Trophoblast cell (in vitro differentiated cells and primary cell): ENCODE data around the gene OR2H2.

Source experiments
- DNase-seq, 2 donors: peaks; one replicate each; pipeline ENCODE4 v3.0.0-alpha.2; 2016
- H2AFZ ChIP-seq: 2 replicates; pipeline ENCODE4 v1.6.1; 2013; ENCODE audit warnings: low read length, moderate library complexity, mild to moderate bottlenecking; ENCODE audit not compliant: insufficient read depth, poor library complexity
- H2AK5ac ChIP-seq: 2 replicates; pipeline ENCODE4 v1.6.1; 2013; ENCODE audit warnings: mild to moderate bottlenecking, low read length
- H2BK120ac ChIP-seq: 2 replicates; pipeline ENCODE4 v1.6.1; 2013; ENCODE audit warnings: low read length, mild to moderate bottlenecking, moderate library complexity; ENCODE audit not compliant: insufficient read depth, poor library complexity
- H2BK12ac ChIP-seq: 2 replicates; pipeline ENCODE4 v1.6.1; 2013; ENCODE audit warnings: mild to moderate bottlenecking, low read length, moderate library complexity
- H2BK5ac ChIP-seq: 2 replicates; pipeline ENCODE4 v1.6.1; 2013; ENCODE audit warnings: low read length, low read depth, moderate library complexity, mild to moderate bottlenecking; ENCODE audit not compliant: poor library complexity
- H3K14ac ChIP-seq: 2 replicates; pipeline ENCODE4 v1.6.1; 2013; ENCODE audit warnings: mild to moderate bottlenecking, low read length
- H3K18ac ChIP-seq: 2 replicates; pipeline ENCODE4 v1.6.1; 2013; ENCODE audit warnings: mild to moderate bottlenecking, low read length
- H3K23ac ChIP-seq: 2 replicates; pipeline ENCODE4 v1.6.1; 2013; ENCODE audit warnings: low read length
- H3K27ac ChIP-seq: 2 replicates; pipeline ENCODE4 v1.5.1; 2013; ENCODE audit warnings: low read depth, mild to moderate bottlenecking, inconsistent platforms, low read length, moderate library complexity
- H3K27me3 ChIP-seq: 2 replicates; pipeline ENCODE4 v1.6.1; 2013; ENCODE audit warnings: inconsistent platforms, mild to moderate bottlenecking, low read length, moderate library complexity; ENCODE audit not compliant: insufficient read depth
- H3K36me3 ChIP-seq, 2 experiments: 1 replicate in 1 of 2; 2 replicates in 1 of 2; pipeline ENCODE4 v1.6.1; 2013; ENCODE audit warnings: low read length in 2 of 2, mild to moderate bottlenecking in 2 of 2, moderate library complexity in 1 of 2; ENCODE audit not compliant: insufficient read depth in 2 of 2, control insufficient read depth in 1 of 2
- H3K4ac ChIP-seq: 2 replicates; pipeline ENCODE4 v1.6.1; 2013; ENCODE audit warnings: low read depth, mild to moderate bottlenecking, low read length, moderate library complexity
- H3K4me1 ChIP-seq, 2 experiments: 1 replicate in 1 of 2; 2 replicates in 1 of 2; pipeline ENCODE4 v1.6.1; 2013; ENCODE audit warnings: low read length in 2 of 2, mild to moderate bottlenecking in 2 of 2, moderate library complexity in 1 of 2; ENCODE audit not compliant: insufficient read depth in 2 of 2, control insufficient read depth in 1 of 2
- H3K4me2 ChIP-seq: 2 replicates; pipeline ENCODE4 v1.6.1; 2013; ENCODE audit warnings: inconsistent platforms, mild to moderate bottlenecking, low read length, moderate library complexity
- H3K4me3 ChIP-seq: 2 replicates; pipeline ENCODE4 v1.5.1; 2013; ENCODE audit warnings: mild to moderate bottlenecking, low read depth, low read length, inconsistent platforms
- H3K79me1 ChIP-seq: one replicate; pipeline ENCODE4 v1.6.1; 2013; ENCODE audit warnings: low read length
- H3K79me2 ChIP-seq: 2 replicates; pipeline ENCODE4 v1.6.1; 2013; ENCODE audit warnings: low read length, mild to moderate bottlenecking; ENCODE audit not compliant: control insufficient read depth, insufficient read depth, poor library complexity
- H3K9ac ChIP-seq: 2 replicates; pipeline ENCODE4 v1.6.1; 2013; ENCODE audit warnings: mild to moderate bottlenecking, low read length
- H3K9me3 ChIP-seq: 2 replicates; pipeline ENCODE4 v1.6.1; 2013; ENCODE audit warnings: low read depth, mild to moderate bottlenecking, control low read depth, inconsistent platforms, low read length; ENCODE audit not compliant: insufficient read depth
- H4K12ac ChIP-seq: 2 replicates; pipeline ENCODE4 v1.6.1; 2013; ENCODE audit warnings: low read depth, mild to moderate bottlenecking, low read length, moderate library complexity
- H4K8ac ChIP-seq: 2 replicates; pipeline ENCODE4 v1.6.1; 2013; ENCODE audit warnings: low read depth, mild to moderate bottlenecking, low read length, moderate library complexity
- H4K91ac ChIP-seq: one replicate; pipeline ENCODE4 v1.6.1; 2013; ENCODE audit warnings: low read depth, mild to moderate bottlenecking, low read length, moderate library complexity
- WGBS: extraction: QIAGEN DNeasy Blood & Tissue Kit; methylation state at CpG from one replicate; pipeline ENCODE4 v1.1.7; 2013; ENCODE audit warnings: missing lambda C conversion rate; ENCODE audit not compliant: insufficient read length, insufficient coverage; ENCODE audit errors: extremely low coverage; 5-methylcytosine and 5-hydroxymethylcytosine counted together

The OR2H2 gene

DNA sequence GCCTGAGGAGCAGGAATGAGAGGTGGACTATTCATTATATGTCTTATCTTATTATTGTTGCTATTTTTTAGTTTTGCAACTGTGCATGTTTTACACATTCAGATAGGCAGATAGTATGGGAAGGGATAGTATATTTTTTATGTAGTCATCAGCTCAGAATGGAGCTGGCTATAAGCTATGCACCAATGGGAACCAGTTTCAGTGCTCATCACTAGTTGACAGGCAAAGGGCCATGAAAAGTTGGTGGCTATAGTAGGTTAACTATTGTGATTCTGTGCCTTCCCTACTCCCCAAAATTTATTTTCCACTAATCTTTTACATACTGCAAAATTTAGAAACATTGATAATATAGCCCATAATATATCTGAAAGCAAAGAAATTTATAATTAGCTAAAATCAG is 20.0 kb upstream of the OR2H2 start:
- no peak overlapping the region for H3K18ac ChIP-seq
- H2BK120ac ChIP-seq = no peak overlapping the region
- H3K79me2 ChIP-seq = no peaks in the 10 kb centered on the region
- no peak overlapping the region for H3K14ac ChIP-seq
- H3K27ac ChIP-seq = no peak overlapping the region
- no peaks in the 10 kb centered on the region for H3K4me1 ChIP-seq
- H2BK5ac ChIP-seq = no peak overlapping the region
- DNase-seq = no peak
- no peak overlapping the region for H3K4me2 ChIP-seq
- no peak overlapping the region for H3K9ac ChIP-seq
- no peaks in the 10 kb centered on the region for H3K36me3 ChIP-seq
- no peak overlapping the region for H4K12ac ChIP-seq
- H2BK12ac ChIP-seq = no peak overlapping the region
- H4K8ac ChIP-seq = no peak overlapping the region
- H4K91ac ChIP-seq = no peak overlapping the region
- H3K79me1 ChIP-seq = no peaks in the 10 kb centered on the region
- no peaks in the 10 kb centered on the region for H3K9me3 ChIP-seq
- H2AFZ ChIP-seq = no peak overlapping the region
- H3K27me3 ChIP-seq = no peaks in the 10 kb centered on the region
- H3K4me3 ChIP-seq = no peak overlapping the region
- H2AK5ac ChIP-seq = no peak overlapping the region
- H3K4ac ChIP-seq = no peak overlapping the region
- H3K23ac ChIP-seq = no peak overlapping the region

DNA sequence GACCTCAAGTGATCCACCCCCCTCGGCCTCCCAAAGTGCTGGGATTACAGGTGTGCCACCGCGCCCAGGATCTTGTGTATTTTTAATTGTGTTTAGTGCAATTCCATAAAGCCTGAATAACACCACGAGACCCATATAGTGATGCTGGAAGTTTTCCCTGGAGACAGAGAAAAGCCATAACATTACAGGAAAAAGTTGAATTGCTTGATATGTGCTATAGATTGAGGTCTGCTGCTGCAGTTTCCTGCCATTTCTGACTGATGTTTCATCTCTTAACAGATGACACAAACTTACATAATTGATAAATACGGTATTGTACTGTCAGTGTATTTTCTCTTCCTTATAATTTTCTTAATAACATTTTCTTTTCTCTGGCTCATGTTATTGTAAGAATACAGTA is 18.1 kb upstream of the OR2H2 start:
- Histone ChIP-seq H2BK12ac (no peak overlapping the region), H3K79me1 (no peaks in the 10 kb centered on the region), H4K91ac (no peak overlapping the region), H3K14ac (no peak overlapping the region), H3K27ac (no peak overlapping the region), H3K79me2 (no peaks in the 10 kb centered on the region), H4K12ac (no peak overlapping the region), H4K8ac (no peak overlapping the region), H3K23ac (no peak overlapping the region), H2AFZ (no peak overlapping the region), H3K4ac (no peak overlapping the region), H3K4me2 (no peak overlapping the region), H2AK5ac (no peak overlapping the region), H2BK5ac (no peak overlapping the region), H3K9ac (no peak overlapping the region), H3K4me3 (no peak overlapping the region), H3K9me3 (no peaks in the 10 kb centered on the region), H3K4me1 (no peaks in the 10 kb centered on the region), H3K27me3 (no peaks in the 10 kb centered on the region), H3K18ac (no peak overlapping the region), H2BK120ac (no peak overlapping the region), H3K36me3 (no peaks in the 10 kb centered on the region)
- WGBS = no CpG with 5 or more reads among the region's 5 CpGs
- DNase-seq = no peak

GRCh38 chr6:29567541-29567940 is 17.4 kb upstream of the OR2H2 start:
- H3K27ac ChIP-seq = no peak overlapping the region
- WGBS = no CpG with 5 or more reads among the region's 2 CpGs
- no peak overlapping the region for H3K4ac ChIP-seq
- H3K79me1 ChIP-seq = no peaks in the 10 kb centered on the region
- H4K12ac ChIP-seq = no peak overlapping the region
- DNase-seq = no peak
- no peak overlapping the region for H3K23ac ChIP-seq
- no peak overlapping the region for H2BK120ac ChIP-seq
- no peak overlapping the region for H2AK5ac ChIP-seq
- H2BK5ac ChIP-seq = no peak overlapping the region
- H3K14ac ChIP-seq = no peak overlapping the region
- H3K4me3 ChIP-seq = no peak overlapping the region
- no peak overlapping the region for H3K18ac ChIP-seq
- no peak overlapping the region for H3K4me2 ChIP-seq
- H2AFZ ChIP-seq = no peak overlapping the region
- H2BK12ac ChIP-seq = no peak overlapping the region
- H4K8ac ChIP-seq = no peak overlapping the region
- H3K9ac ChIP-seq = no peak overlapping the region
- no peaks in the 10 kb centered on the region for H3K79me2 ChIP-seq
- no peaks in the 10 kb centered on the region for H3K27me3 ChIP-seq
- no peaks in the 10 kb centered on the region for H3K9me3 ChIP-seq
- no peak overlapping the region for H4K91ac ChIP-seq
- no peaks in the 10 kb centered on the region for H3K4me1 ChIP-seq
- H3K36me3 ChIP-seq = no peaks in the 10 kb centered on the region

DNA sequence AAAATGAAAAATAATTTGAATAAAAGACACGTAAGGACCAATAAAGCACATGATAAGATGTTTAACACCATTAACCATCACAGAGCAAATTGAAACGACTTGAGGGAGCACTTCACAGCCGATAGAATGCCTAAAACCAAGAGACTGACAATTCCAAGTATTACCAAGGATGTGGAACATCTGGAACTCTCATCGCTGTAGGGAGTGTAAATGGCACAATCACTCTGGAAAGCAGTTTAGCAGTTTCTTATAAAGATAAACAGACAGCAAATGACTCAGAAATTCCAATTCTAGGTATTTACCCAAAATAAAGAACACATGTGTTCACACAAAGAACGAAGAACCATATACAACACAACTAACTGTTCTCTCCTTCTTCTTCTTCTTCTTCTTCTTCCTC is 16.9 kb upstream of the OR2H2 start:
- H4K91ac ChIP-seq = no peak overlapping the region
- no CpG with 5 or more reads among the region's 5 CpGs for WGBS
- H2BK120ac ChIP-seq = no peak overlapping the region
- H4K8ac ChIP-seq = no peak overlapping the region
- H3K23ac ChIP-seq = no peak overlapping the region
- no peaks in the 10 kb centered on the region for H3K36me3 ChIP-seq
- no peak overlapping the region for H3K9ac ChIP-seq
- no peak overlapping the region for H2BK5ac ChIP-seq
- no peak overlapping the region for H3K4me3 ChIP-seq
- H3K4ac ChIP-seq = no peak overlapping the region
- no peak overlapping the region for H4K12ac ChIP-seq
- DNase-seq = no peak
- no peaks in the 10 kb centered on the region for H3K27me3 ChIP-seq
- no peaks in the 10 kb centered on the region for H3K79me2 ChIP-seq
- no peak overlapping the region for H2AK5ac ChIP-seq
- H3K79me1 ChIP-seq = no peaks in the 10 kb centered on the region
- no peaks in the 10 kb centered on the region for H3K4me1 ChIP-seq
- H3K18ac ChIP-seq = no peak overlapping the region
- no peaks in the 10 kb centered on the region for H3K9me3 ChIP-seq
- no peak overlapping the region for H2BK12ac ChIP-seq
- H3K27ac ChIP-seq = no peak overlapping the region
- H3K14ac ChIP-seq = no peak overlapping the region
- H3K4me2 ChIP-seq = no peak overlapping the region
- no peak overlapping the region for H2AFZ ChIP-seq

GRCh38 chr6:29576056-29576455 is 8.9 kb upstream of the OR2H2 start:
- Histone ChIP-seq H3K14ac (no peak overlapping the region), H3K4ac (no peak overlapping the region), H3K79me1 (no peaks in the 10 kb centered on the region), H3K79me2 (no peaks in the 10 kb centered on the region), H3K4me2 (no peak overlapping the region), H3K18ac (no peak overlapping the region), H3K4me3 (no peak overlapping the region), H4K91ac (no peak overlapping the region), H3K36me3 (no peaks in the 10 kb centered on the region), H3K9ac (no peak overlapping the region), H3K27ac (no peak overlapping the region), H4K12ac (no peak overlapping the region), H3K9me3 (peaks cover 4% of the 10 kb centered on the region), H4K8ac (no peak overlapping the region), H2BK12ac (no peak overlapping the region), H3K27me3 (no peaks in the 10 kb centered on the region), H2BK120ac (no peak overlapping the region), H2AFZ (no peak overlapping the region), H2AK5ac (no peak overlapping the region), H3K23ac (no peak overlapping the region), H3K4me1 (peaks cover 0 to 3% of the 10 kb centered on the region in 2 experiments), H2BK5ac (no peak overlapping the region)
- no peak for DNase-seq
